GM06990 (cell line): ENCODE data around the gene C6orf163.

ENCODE experiments used
- DNase-seq: peaks from one replicate; pipeline ENCODE4 v3.0.0-alpha.2; 2011; ENCODE audit not compliant: insufficient read length; ENCODE audit errors: extremely low read depth
- H3K27me3 ChIP-seq: replicated peaks from 2 replicates; pipeline ENCODE4 v1.6.0; 2011; ENCODE audit warnings: low read length; ENCODE audit not compliant: control insufficient read depth, insufficient read depth
- H3K36me3 ChIP-seq: 2 replicates; pipeline ENCODE4 v1.5.1; 2011; ENCODE audit warnings: low read length; ENCODE audit not compliant: control insufficient read depth, insufficient read depth
- H3K4me3 ChIP-seq: replicated peaks from 2 replicates; pipeline ENCODE4 v1.5.1; 2011; ENCODE audit warnings: low read depth, mild to moderate bottlenecking, control low read depth, low read length
- CTCF ChIP-seq: IDR thresholded peaks from 2 replicates; pipeline ENCODE4 v1.5.1; 2011; ENCODE audit warnings: low read length, control low read depth, mild to moderate bottlenecking, inconsistent platforms; ENCODE audit not compliant: insufficient read depth, poor library complexity, severe bottlenecking

The C6orf163 gene

GRCh38 chr6:87378947-87379346, 34.3 kb downstream of the C6orf163 start:
- no peak for TF ChIP-seq CTCF
- Histone ChIP-seq H3K36me3 (no peaks in the 10 kb centered on the region), H3K4me3 (no peak overlapping the region), H3K27me3 (no peaks in the 10 kb centered on the region)
- no peak for DNase-seq

- no peak for DNase-seq
- H3K36me3 ChIP-seq: no peaks in the 10 kb centered on the region
- no peak for TF ChIP-seq CTCF
Measured at GRCh38 chr6:87382861-87383260, 38.2 kb downstream of the C6orf163 start.

GRCh38 chr6:87384038-87384437, 39.4 kb downstream of the C6orf163 start:
- Histone ChIP-seq H3K4me3 (no peak overlapping the region), H3K27me3 (no peaks in the 10 kb centered on the region), H3K36me3 (no peaks in the 10 kb centered on the region)
- no peak for TF ChIP-seq CTCF
- DNase-seq: no peak

More at GRCh38 chr6:87382861-87383260, 38.2 kb downstream of the C6orf163 start:
- Histone ChIP-seq H3K27me3 (no peaks in the 10 kb centered on the region), H3K4me3 (no peak overlapping the region)

- no peaks in the 10 kb centered on the region for H3K27me3 ChIP-seq
- no peaks in the 10 kb centered on the region for H3K36me3 ChIP-seq
- no peak for DNase-seq
- H3K4me3 ChIP-seq: no peak overlapping the region
- no peak for TF ChIP-seq CTCF
Measured at GRCh38 chr6:87384449-87384848, 39.8 kb downstream of the C6orf163 start.

- no peaks in the 10 kb centered on the region for H3K36me3 ChIP-seq
- no peaks in the 10 kb centered on the region for H3K27me3 ChIP-seq
- no peak overlapping the region for H3K4me3 ChIP-seq
- TF ChIP-seq CTCF: peak; percentile 62
- no peak for DNase-seq
Measured at GRCh38 chr6:87391334-87391733, 46.7 kb downstream of the C6orf163 start.

GRCh38 chr6:87393026-87393622, 48.5 kb downstream of the C6orf163 start:
- peak; percentile 26 for DNase-seq
- Histone ChIP-seq H3K36me3 (no peaks in the 10 kb centered on the region), H3K4me3 (no peak overlapping the region), H3K27me3 (no peaks in the 10 kb centered on the region)
- TF ChIP-seq CTCF: peak; percentile 62
